HG03135 (cell line): ENCODE data around the gene EML4.
A peak's percentile ranks its signal among the peaks of the same experiment; 100 is the strongest.
"Not testable (repeated sequence)": the region's sequence is repeated elsewhere in the genome, so short reads cannot be mapped to it uniquely, and the experiment has no call there.

Experiments
- ATAC-seq: cut with Tn5 transposase; IDR thresholded peaks from one replicate; pipeline ENCODE4 v1.9.1; 2021; ENCODE audit warnings: mild to moderate bottlenecking, moderate library complexity; ENCODE audit not compliant: unreplicated experiment

Gene EML4

DNA sequence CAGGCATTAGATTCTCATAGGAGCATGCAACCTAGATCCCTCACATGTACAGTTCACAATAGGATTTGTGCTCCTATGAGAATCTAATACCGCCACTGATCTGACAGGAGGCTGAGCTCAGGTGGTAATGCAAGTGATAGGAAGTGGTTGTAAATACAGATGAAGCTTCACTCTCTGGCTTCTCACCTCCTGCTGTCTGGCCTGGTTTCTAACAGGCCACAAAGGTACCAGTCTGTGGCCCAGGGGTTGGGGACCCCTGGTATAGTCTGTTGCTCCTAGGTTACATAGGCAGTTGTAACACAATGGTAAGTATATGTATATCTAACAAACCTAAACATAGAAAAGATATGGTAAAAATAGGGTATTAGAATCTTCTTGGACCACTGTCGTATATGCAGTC, 81.8 kb downstream of the EML4 start:
- no peak for ATAC-seq

GRCh38 chr2:42252464-42252863, 83.3 kb downstream of the EML4 start:
- no peak for ATAC-seq

DNA sequence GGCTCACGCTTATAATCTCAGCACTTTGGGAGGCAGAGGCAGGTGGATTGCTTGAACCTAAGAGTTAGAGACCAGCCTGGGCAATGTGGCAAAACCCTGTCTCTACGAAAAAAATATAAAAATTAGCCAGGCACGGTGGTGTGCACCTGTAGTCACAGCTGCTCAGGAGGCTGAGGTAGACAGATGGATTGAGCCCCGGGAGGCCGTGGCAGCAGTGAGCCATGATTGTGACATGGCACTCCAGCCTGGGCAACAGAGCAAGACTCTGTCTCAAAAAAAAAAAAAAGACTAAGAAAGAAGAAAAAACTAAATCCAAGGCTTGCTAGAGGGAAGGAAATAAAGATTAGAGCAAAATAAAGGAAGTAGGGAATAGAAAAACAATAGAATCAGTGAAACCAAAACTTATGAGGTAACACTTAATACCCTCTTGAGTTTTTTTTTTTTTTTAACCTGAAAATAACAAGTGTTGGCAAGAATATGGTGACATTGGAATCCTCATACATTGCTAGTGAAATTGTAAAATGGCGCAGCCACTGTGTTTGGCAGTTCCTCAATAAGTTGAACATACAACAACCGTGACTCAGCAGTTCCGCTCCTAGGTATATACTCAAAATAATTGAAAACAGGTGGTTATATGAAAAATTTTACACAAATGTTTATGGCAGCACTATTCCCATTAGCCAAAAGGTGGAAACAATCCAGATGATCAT, 85.2 kb downstream of the EML4 start:
- no peak for ATAC-seq

DNA sequence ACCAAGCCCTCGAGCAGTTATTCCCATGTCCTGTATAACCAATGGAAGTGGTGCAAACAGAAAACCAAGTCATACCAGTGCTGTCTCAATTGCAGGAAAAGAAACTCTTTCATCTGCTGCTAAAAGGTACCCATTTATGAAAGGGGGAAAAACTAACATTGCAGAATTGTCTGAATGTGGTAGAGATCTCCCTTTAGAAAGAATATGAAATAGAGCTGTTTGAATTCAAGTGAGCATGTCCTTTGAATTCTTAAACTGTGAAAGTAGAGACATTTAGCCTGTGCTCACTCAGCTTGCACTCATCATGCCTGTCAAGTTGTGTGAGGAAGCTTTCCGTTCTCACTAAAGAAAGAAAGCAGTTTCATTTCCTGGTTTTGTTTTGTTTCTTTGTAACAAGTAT, 87.4 kb downstream of the EML4 start:
- ATAC-seq: peak; percentile 78

DNA sequence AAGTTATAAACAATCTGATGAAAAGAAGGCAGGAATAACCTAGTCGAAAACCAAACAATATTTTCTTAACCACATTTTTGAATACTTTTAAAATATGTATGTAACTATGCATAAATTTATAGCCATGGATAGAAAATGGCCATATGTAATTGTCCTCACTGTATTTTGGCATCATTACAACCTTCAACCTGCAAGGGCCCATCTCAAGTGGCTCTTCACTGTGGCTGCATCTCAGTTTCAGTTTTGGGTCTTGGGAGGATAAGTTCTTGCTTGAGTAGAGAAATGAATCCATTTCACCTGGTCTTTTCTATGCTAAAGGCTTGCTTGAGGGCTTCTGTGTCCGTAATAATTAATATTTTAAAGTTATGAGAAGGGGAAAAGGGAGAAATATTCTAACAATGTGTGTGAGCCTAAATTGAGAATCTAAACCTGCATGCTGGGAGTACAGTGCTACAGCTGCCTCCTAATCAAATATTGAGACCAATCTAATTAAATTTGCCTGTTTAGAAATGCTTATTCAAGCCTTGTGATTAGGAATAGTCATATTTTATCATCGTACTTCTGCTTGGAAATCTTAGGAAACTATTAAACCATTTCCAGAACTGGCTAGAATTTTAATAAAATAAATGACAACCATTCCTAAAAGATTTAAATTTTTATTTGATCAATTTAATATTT, 92.5 kb downstream of the EML4 start:
- no peak for ATAC-seq

- ATAC-seq: no peak
Measured at GRCh38 chr2:42266236-42266635, 97.1 kb downstream of the EML4 start.

DNA sequence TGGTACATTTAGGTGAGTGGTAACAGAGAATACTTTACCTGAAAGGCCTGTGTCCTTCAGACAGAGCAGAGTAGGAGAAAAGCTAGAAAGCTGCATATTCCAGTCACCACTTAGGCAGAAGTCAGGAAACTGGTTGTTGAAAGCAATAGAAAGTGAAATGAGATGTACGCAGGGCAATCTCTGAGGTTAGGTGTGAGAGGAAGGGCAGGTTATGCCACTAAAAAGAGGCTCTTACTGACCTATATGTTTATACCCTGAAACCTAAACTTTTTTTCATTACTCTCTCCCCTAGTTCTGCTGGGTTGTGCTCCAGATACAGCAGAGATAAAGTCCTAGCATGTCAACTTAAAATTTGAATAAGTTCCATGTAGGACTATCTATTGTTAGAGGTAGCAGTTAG, 98.4 kb downstream of the EML4 start:
- no peak for ATAC-seq

DNA sequence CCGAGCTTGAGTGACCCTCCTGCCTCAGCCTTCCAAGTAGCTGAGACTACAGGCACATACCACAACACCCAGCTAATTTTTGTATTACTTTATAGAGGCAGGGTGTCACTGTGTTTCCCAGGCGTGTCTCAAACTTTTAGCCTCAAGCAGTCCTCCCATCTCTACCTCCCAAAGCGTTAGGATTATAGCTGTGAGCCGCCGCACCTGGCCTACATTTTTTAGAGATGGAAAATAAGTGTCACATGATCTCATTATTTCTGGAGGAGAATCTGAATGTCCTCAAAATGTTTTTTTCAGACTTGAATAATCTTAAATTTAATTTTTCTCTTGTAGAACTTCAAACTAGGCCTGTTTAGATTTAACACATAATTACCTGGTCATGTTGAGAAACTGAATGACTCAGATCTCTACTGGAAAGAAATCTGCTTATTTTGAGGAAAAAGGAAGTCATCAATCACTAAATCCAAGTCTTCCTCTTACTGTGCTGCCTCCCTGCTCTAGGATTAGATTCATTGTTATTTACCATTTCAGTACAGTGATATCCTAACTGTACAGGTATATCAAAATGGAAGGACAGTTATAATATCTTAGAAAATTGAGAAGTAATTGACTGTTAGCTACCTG, 99.5 kb downstream of the EML4 start:
- no peak for ATAC-seq

- ATAC-seq: no peak
Measured at GRCh38 chr2:42270757-42271156, 101.6 kb downstream of the EML4 start.

DNA sequence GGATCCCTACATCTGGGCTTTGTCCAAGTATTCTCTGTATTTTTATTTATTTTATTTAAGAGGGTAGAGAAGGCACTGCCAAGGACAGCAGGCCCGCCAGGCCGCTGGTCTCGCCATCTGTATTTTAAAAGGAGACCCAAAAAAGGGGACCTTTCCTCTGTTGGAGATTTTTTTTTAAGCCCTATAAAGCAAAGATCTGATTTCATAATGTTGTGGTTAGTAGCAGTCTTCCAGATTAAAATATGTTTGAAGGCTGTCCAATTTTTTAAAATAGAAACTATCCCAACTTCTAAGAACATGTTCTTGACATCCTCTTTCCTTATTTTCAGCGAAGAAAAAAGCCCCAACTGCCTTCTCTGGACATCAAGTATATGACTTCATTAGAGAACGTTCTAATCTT, 102.1 kb downstream of the EML4 start:
- ATAC-seq: not testable (repeated sequence)

- no peak for ATAC-seq
Measured at GRCh38 chr2:42274863-42275262, 105.7 kb downstream of the EML4 start.

GRCh38 chr2:42281416-42282081, 112.4 kb downstream of the EML4 start:
- no peak for ATAC-seq

GRCh38 chr2:42284019-42284418, 114.9 kb downstream of the EML4 start:
- ATAC-seq: no peak

DNA sequence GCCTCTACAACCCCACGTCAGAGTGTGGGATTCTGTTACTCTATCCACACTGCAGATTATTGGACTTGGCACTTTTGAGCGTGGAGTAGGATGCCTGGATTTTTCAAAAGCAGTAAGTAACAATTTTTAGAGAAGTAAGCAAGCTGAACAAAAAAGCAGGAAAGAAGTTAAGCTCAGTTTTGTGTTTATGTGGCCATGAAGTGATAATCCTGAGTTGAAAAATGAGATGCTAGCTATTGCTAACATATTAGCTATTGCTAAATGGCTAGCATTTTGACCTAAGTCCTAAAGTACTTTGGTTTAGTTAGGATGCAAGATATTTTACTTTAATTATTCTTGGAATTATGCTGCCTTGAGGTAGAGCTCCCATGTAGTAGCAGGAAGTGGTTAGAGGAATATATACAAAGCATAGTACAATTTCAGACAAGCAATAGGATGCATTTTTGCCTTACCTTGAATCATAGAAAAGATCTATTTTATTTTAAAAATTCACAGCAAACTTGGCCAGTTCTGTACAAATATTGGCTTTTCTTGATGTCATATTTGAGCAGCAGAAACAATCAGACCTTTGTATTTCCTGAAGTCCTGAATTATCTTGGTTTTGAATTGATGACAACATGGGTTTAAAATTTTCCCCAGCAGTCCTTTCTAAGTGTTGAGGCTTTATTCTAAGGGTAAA, 117.3 kb downstream of the EML4 start:
- no peak for ATAC-seq

DNA sequence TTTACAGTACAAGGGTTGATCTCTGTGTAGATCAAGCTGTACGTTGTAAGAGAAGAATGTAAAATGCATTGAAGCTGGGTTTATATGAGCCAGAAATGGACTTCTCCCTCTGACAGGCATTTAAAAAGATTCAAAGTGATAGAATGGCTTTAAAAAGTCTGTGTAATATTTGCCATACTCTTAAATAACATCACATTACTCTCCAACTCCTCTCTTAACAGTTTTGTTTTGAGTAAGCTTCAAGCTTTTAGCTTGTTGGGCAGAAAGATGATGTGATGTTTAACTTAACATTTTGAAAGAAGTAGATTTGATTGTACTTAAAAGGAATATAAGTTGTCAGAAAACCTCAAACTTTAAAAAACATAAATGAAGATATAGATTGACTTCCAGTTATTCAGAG, 119.7 kb downstream of the EML4 start:
- ATAC-seq: no peak

DNA sequence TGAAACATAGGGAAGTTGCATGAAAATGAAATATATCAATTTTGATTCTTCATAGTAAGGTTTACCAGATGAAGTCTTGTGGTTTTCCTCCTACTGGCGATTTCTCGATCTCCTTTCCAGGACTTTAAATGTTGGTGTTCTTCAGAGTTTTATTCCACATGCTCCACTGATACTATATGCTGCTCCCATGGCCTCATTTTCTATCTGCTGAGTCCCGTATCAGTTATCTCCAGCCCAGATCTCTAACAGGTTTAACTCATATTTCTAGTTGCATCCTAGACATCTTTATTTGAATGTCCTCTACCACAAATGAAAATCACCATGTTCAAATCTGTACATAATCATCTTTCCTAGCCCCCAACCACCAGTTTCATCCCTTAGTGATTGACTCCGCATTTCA, 120.1 kb downstream of the EML4 start:
- no peak for ATAC-seq

DNA sequence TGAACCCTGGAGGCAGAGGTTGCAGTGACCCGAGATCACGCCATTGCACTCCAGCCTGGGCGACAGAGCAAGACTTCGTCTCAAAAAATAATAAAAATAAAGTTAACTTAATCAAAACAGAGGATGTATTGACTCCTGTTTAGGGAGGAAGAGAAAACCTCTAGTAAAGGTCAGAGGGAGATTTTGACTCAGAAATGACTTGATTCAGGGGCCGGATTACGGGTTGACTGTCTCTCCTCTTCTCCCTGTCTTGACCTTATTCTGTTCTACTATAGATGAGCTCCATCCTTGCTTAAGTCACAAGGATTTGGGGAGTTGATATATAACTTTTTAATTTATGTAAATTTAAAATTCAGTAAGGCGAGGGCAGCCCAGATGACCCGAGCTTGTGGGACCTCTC, 120.9 kb downstream of the EML4 start:
- no peak for ATAC-seq

DNA sequence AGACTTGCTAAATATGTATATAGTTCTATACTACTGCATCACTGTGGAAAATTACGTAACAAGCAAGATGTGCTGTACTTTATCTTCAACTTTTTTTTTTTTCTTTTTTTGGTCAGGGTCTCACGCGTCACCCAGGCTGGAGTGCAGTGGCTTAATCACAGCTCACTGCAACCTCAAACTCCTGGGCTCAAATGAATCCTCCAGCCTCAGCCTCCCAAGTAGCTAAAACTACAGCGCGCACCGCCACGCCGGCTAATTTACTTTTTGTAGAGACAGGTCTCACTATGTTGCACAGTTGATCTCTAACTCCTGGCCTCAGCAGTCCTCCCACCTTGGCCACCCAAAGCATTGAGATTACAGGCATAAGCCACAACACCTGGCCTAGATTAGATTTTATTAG, 123.9 kb downstream of the EML4 start:
- ATAC-seq: no peak

DNA sequence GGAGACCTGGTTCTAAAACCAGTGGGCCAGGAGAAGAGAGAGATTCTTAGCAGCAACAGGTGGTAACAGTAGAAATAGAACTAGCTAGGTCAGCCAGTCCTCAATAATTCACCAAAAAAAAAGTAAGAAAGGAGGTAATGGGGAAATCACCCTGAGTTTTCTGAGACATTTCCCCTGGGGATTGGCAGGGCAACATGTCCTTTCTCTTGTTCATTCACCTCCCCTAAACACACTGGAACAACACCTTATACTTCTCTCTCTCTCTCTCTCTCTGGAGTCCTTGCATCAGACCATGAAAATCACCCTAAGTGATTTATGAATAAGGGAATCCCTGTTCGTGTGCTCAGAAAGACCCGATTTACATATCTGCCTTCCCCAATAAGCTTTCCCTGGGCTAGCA, 127.1 kb downstream of the EML4 start:
- ATAC-seq: no peak

GRCh38 chr2:42297322-42297936, 128.3 kb downstream of the EML4 start:
- ATAC-seq: no peak

- no peak for ATAC-seq
Measured at GRCh38 chr2:42298132-42298531, 129.0 kb downstream of the EML4 start.
